BJ (cell line): ENCODE data around the gene C19orf67. TPM values are rescaled to one million over a fixed set of nuclear protein-coding genes. Genes with fewer than 3 reads are reported as not detected.
A peak's percentile ranks its signal among the peaks of the same experiment; 100 is the strongest.

Source experiments
- CTCF ChIA-PET: fragments of 350-600 bp; formaldehyde crosslinking; extraction: SDS; loops from one replicate; lab custom pipeline; 2021; ENCODE audit warnings: antibody characterized with exemption, inconsistent platforms; lab: Yijun Ruan, JAX
- POLR2A ChIA-PET: fragments of 300-600 bp; sonication (Branson Sonifier 250); formaldehyde crosslinking; extraction: SDS; loops from one replicate; lab custom pipeline; 2021; ENCODE audit warnings: antibody characterized with exemption; lab: Charles Lee
- DNase-seq: peaks from one replicate; pipeline ENCODE4 v3.0.0-alpha.2; 2011; ENCODE audit warnings: low read depth
- H3K27me3 ChIP-seq: 2 replicates; pipeline ENCODE4 v1.6.0; 2011; ENCODE audit warnings: low read length; ENCODE audit not compliant: control insufficient read depth, insufficient read depth
- H3K36me3 ChIP-seq: 2 replicates; pipeline ENCODE4 v1.5.1; 2011; ENCODE audit warnings: low read length; ENCODE audit not compliant: control insufficient read depth, insufficient read depth
- H3K4me3 ChIP-seq: 2 replicates; pipeline ENCODE4 v1.5.1; 2011; ENCODE audit warnings: low read depth, mild to moderate bottlenecking, control low read depth, low read length
- polyA minus RNA-seq: library from RNA; depleted of rRNA, polyadenylated mRNA; stranded (reverse); fragments of >200 nt; gene quantifications from 2 replicates; pipeline ENCODE4 v1.2.3, GENCODE V29; 2011; rRNA and poly(A)+ RNA removed
- polyA plus RNA-seq: library from polyadenylated mRNA; depleted of rRNA; stranded (reverse); fragments of >200 nt; gene quantifications from 2 replicates; pipeline ENCODE4 v1.2.3, GENCODE V29; 2011; rRNA removed
- TF ChIP-seq, protein P1 (sequence below): IDR thresholded peaks from 2 replicates; pipeline ENCODE4 v1.5.1; 2011; ENCODE audit warnings: low read depth, mild to moderate bottlenecking, control low read depth, inconsistent platforms, low read length, moderate library complexity; ENCODE audit not compliant: insufficient read depth

The C19orf67 gene
- polyA plus RNA-seq (not detected in 2 replicates), polyA minus RNA-seq (not detected in 2 replicates)

DNA sequence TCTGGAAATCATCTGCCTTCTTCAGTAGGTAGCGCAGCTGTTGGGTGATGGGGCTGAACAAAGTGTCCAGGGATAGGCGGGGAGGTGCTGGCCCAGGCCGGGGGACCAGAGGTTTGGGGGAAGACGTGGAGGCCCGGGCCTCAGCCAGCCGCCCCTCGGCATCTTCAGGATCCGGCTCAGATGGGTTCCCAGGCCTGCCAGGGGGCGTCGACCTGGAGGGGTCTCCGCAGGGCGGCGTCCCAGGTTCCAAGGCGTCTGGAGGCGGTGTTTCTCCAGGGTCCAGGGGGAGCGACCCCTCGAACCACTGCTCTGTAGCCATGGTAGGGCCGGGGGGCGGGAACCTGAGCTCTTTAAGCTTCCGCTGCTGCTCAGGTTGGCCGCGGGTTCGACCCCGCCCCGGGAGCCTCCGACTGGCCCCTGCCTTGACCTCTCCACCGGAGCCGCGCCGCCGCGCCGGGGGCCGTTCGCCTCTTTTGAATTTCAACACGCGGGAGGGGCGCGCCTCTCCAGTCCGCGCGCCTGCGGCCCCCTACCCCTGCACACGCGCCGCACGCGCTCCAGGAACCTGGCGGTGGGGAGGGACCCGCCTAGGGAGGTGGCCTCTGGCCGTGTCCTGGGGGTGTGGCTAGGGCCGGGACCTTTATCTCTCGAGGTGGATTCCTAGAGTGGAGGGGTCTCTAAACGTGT, at the start of gene C19orf67:
TSS of gene C19orf67 (minus strand) at position 475 of the 687 bp plus-strand sequence. CDS start at position 319, 156 bp downstream.
- TF ChIP-seq, protein P1, sequence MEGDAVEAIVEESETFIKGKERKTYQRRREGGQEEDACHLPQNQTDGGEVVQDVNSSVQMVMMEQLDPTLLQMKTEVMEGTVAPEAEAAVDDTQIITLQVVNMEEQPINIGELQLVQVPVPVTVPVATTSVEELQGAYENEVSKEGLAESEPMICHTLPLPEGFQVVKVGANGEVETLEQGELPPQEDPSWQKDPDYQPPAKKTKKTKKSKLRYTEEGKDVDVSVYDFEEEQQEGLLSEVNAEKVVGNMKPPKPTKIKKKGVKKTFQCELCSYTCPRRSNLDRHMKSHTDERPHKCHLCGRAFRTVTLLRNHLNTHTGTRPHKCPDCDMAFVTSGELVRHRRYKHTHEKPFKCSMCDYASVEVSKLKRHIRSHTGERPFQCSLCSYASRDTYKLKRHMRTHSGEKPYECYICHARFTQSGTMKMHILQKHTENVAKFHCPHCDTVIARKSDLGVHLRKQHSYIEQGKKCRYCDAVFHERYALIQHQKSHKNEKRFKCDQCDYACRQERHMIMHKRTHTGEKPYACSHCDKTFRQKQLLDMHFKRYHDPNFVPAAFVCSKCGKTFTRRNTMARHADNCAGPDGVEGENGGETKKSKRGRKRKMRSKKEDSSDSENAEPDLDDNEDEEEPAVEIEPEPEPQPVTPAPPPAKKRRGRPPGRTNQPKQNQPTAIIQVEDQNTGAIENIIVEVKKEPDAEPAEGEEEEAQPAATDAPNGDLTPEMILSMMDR: no peak

GRCh38 chr19:14135355-14135754, 49.8 kb upstream of the C19orf67 start:
- TF ChIP-seq, protein P1: no peak
- CTCF ChIA-PET: interaction anchor here (0.9 to 6.6 kb wide), 6 partner anchors 13 to 337 kb away, joined by 3 to 52 read pairs (median 4); no protein-coding TSS in a partner anchor
- DNase-seq: no peak
- Histone ChIP-seq H3K27me3 (no peaks in the 10 kb centered on the region), H3K36me3 (no peaks in the 10 kb centered on the region), H3K4me3 (peak overlapping the region; percentile 93)
- POLR2A ChIA-PET: no interaction called here

More for the DNA sequence above, at the start of gene C19orf67:
- H3K4me3 ChIP-seq: no peak within 1 kb of the TSS
- CTCF ChIA-PET: no interaction called here
- no peak for DNase-seq
- H3K27me3 ChIP-seq: no peaks in the 10 kb centered on the region
- H3K36me3 ChIP-seq: no peaks in the 10 kb centered on the region; the same call in none of the 2 replicates
- POLR2A ChIA-PET: no interaction called here

- TF ChIP-seq, protein P1: no peak
- Histone ChIP-seq H3K36me3 (no peaks in the 10 kb centered on the region), H3K27me3 (no peaks in the 10 kb centered on the region), H3K4me3 (no peak overlapping the region)
- CTCF ChIA-PET: interaction anchor here (1.0 kb wide), 1 partner anchor 9 kb away, joined by 4 read pairs; the partner anchor contains the start of gene ASF1B
- DNase-seq: no peak
- POLR2A ChIA-PET: no interaction called here
Measured at GRCh38 chr19:14127929-14128509, 42.4 kb upstream of the C19orf67 start.

GRCh38 chr19:14127176-14127575, 41.6 kb upstream of the C19orf67 start:
- Histone ChIP-seq H3K27me3 (no peaks in the 10 kb centered on the region), H3K4me3 (no peak overlapping the region), H3K36me3 (no peaks in the 10 kb centered on the region)
- CTCF ChIA-PET: interaction anchor here (3.9 kb wide), 1 partner anchor 10 kb away, joined by 14 read pairs; the partner anchor contains the start of gene ASF1B
- POLR2A ChIA-PET: no interaction called here
- TF ChIP-seq, protein P1: no peak
- no peak for DNase-seq

DNA sequence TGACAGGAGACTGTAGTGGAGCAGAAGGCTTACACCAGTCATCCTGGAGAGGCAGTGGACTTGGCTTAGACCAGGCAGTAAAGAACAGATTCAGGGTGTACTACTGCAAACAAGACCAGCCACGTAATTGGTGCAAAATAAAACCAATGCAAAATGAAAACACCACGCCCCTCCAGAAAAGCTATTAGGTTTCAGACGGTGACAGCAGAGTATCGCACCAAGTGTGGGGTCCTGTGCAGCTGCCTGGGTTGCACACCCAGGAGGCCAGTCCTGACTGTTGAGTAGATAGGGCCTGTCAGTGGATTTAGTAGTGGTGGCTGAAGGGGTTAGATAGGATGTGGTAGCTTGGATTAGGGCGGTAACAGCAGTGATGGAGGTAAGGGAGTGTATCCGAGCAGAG, 37.3 kb upstream of the C19orf67 start:
- Histone ChIP-seq H3K27me3 (no peaks in the 10 kb centered on the region), H3K4me3 (no peak overlapping the region), H3K36me3 (no peaks in the 10 kb centered on the region)
- POLR2A ChIA-PET: no interaction called here
- TF ChIP-seq, protein P1: no peak
- CTCF ChIA-PET: interaction anchor here (1.4 kb wide), 1 partner anchor 51 kb away, joined by 3 read pairs; the partner anchor contains the start of gene MISP3
- DNase-seq: no peak
